BE2C (cell line): ENCODE results near the gene NUP93.

Source experiments
- DNase-seq: peaks from one replicate; pipeline ENCODE4 v3.0.0-alpha.2; 2020
- H3K27me3 ChIP-seq: fragments of 250-450 bp; sonication (Bioruptor Pico); 2 replicates; pipeline ENCODE4 v1.5.1; 2020; ENCODE audit warnings: mild to moderate bottlenecking
- H3K36me3 ChIP-seq: fragments of 250-450 bp; sonication (Bioruptor Pico); 2 replicates; pipeline ENCODE4 v1.5.1; 2020; ENCODE audit warnings: mild to moderate bottlenecking
- H3K4me1 ChIP-seq: fragments of 250-450 bp; sonication (Bioruptor Pico); 2 replicates; pipeline ENCODE4 v1.5.1; 2020
- H3K4me3 ChIP-seq: 2 replicates; pipeline ENCODE4 v1.5.1; 2011; ENCODE audit warnings: low read depth, low read length
- H3K9me3 ChIP-seq: fragments of 250-450 bp; sonication (Bioruptor Pico); 2 replicates; pipeline ENCODE4 v1.5.1; 2020
- TF ChIP-seq, protein P1 (sequence below): IDR thresholded peaks from 2 replicates; pipeline ENCODE4 v1.5.1; 2012; ENCODE audit warnings: mild to moderate bottlenecking, low read depth, low read length

NUP93 gene

DNA sequence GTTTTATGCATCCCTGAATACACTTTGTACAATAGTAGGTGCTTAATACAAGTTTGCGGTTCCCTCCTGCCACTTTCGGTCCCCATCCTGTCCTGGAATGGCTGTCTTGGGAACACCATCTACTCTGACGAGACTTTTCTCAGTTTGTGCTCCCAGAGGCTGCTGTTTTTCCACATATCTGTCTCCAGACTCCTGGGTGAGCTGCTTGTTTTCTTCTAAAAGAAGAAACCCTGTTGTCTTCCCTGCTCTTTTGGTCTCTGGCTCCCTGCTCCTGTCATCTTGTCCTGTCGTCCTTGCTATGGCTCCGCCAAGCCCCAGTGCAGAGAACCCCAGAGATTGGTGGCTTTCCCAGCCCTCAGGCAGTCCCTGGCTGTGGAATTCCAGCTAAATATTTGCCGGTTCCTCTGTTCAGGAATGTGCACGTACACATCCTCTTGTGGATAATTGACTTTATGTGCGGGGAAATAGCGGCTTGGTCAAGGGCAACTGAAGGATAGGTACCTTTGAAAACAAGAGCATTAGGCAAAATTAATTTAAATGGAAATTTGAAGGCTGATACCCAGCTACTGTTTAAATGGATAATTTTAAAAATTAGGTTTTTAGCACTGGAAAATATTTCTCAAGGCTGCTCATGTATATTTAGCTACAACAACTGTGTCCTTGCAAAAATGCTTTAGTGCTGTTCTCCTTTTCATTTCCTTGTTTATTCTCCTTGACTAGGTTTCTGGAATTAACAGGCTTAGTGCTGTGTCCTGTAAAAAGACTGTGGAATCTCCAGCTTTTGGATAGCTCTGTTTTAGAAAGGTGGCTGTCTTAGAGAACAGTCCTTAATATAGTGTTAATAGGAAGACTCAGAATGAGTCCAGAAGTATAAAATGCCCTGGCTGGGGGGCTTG is 84.9 kb downstream of the NUP93 start:
- Histone ChIP-seq H3K9me3 (no peaks in the 10 kb centered on the region), H3K4me3 (no peak overlapping the region), H3K4me1 (no peaks in the 10 kb centered on the region; the same call in 1 of the 2 replicates), H3K27me3 (no peaks in the 10 kb centered on the region), H3K36me3 (peaks cover 3% of the 10 kb centered on the region)
- no peak for DNase-seq
- TF ChIP-seq, protein P1, sequence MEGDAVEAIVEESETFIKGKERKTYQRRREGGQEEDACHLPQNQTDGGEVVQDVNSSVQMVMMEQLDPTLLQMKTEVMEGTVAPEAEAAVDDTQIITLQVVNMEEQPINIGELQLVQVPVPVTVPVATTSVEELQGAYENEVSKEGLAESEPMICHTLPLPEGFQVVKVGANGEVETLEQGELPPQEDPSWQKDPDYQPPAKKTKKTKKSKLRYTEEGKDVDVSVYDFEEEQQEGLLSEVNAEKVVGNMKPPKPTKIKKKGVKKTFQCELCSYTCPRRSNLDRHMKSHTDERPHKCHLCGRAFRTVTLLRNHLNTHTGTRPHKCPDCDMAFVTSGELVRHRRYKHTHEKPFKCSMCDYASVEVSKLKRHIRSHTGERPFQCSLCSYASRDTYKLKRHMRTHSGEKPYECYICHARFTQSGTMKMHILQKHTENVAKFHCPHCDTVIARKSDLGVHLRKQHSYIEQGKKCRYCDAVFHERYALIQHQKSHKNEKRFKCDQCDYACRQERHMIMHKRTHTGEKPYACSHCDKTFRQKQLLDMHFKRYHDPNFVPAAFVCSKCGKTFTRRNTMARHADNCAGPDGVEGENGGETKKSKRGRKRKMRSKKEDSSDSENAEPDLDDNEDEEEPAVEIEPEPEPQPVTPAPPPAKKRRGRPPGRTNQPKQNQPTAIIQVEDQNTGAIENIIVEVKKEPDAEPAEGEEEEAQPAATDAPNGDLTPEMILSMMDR = no peak

DNA sequence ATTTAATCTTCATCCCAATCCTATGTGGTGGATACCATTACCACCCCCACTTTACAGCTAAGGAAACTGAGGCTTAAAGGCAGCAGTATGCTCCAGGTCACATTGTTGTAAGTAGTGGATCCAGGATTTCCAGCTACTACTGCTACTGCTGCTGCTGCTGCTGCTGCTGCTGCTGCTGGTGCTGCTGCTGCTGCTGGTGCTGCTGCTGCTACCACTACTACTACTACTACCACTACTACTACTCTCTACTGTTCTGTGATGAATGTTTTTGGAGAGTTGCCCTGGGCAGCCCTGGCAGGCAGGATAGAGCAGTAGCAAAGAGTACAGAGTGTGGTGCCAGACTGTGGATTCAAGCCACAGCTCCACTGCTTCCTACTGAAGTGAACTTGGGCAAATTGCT is 85.8 kb downstream of the NUP93 start:
- no peaks in the 10 kb centered on the region for H3K27me3 ChIP-seq
- H3K4me1 ChIP-seq = no peaks in the 10 kb centered on the region; the same call in 1 of the 2 replicates
- H3K36me3 ChIP-seq = peaks cover 3% of the 10 kb centered on the region
- no peak for DNase-seq
- TF ChIP-seq, protein P1 = no peak
- H3K9me3 ChIP-seq = no peaks in the 10 kb centered on the region
- no peak overlapping the region for H3K4me3 ChIP-seq

DNA sequence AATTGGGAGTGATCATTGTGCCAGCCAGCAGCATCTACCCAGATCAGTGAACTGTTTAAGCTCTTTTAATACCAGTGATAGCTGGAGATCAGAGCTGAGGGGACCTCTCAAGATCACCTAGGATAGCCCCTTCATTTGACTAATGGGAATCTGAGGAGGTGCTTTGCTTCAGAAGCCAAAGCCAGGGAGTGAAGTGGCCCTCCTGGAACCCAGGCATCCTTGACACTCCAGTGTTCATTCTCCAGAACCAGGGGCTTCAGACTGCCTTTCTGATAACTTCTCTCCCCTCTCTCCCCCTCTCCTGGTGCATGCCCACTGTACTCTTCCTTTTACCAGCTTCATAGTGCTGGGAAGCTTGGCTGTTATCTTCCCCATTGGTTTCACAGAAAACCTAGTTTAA is 87.1 kb downstream of the NUP93 start:
- Histone ChIP-seq H3K27me3 (no peaks in the 10 kb centered on the region), H3K4me3 (no peak overlapping the region), H3K36me3 (peaks cover 6% of the 10 kb centered on the region), H3K4me1 (no peaks in the 10 kb centered on the region; the same call in 1 of the 2 replicates), H3K9me3 (no peaks in the 10 kb centered on the region)
- DNase-seq = no peak
- TF ChIP-seq, protein P1 = no peak

DNA sequence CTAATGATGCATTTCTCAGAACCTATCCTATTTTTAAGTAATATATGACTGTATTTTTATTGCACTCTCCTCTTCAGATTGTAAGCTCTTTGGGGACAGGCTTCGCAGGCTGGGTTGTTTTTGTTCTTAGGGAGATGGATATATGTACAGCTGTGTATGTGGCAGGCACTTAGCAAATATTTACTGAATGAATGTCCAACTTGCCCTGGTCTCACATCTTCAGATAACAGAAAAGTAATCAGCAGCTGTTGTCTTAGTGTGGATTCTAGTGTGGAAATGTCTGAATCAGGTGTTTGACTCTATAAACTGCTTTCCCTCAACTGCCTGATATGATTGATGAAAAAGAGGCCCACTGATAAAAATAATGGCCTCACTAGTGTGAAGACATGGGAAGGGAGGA is 88.0 kb downstream of the NUP93 start:
- DNase-seq = no peak
- Histone ChIP-seq H3K36me3 (peaks cover 6% of the 10 kb centered on the region), H3K4me1 (no peaks in the 10 kb centered on the region; the same call in 1 of the 2 replicates), H3K4me3 (no peak overlapping the region), H3K9me3 (no peaks in the 10 kb centered on the region), H3K27me3 (no peaks in the 10 kb centered on the region)
- TF ChIP-seq, protein P1 = no peak

DNA sequence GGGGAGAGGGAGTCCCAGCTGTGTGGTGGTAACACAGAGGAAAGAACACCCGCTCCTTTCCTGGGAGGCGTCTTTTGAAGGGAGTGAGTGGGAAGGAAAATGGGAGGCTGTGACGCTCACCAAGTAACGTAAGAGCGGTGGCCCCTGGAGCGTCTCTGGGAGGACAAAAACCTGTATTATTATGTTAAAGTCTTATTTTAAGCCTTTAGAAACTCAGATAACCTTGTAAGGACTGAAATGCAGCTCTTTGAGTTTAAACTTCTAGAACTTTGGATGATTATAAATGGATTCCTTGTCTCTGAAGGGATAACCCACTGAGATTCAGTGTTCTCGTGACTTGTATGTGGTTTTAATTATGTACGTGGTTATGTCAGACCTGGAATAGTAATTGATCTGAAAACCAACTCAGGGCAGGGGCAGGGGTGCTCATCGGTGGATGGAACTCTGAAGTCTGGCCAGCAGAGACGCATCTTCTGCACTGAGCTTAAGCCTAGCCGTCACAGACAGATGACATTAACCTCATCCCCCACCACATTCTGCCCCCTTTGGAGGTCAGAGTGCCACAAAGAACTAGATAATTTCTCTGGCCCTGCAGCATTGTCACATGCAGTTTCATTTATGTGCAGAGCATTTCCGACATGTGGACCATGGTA is 93.3 kb downstream of the NUP93 start:
- peaks cover 9% of the 10 kb centered on the region; the same call in 1 of the 2 replicates for H3K36me3 ChIP-seq
- H3K27me3 ChIP-seq = no peaks in the 10 kb centered on the region
- H3K4me3 ChIP-seq = no peak overlapping the region
- DNase-seq = no peak
- no peaks in the 10 kb centered on the region for H3K9me3 ChIP-seq
- TF ChIP-seq, protein P1 = no peak
- H3K4me1 ChIP-seq = no peaks in the 10 kb centered on the region

DNA sequence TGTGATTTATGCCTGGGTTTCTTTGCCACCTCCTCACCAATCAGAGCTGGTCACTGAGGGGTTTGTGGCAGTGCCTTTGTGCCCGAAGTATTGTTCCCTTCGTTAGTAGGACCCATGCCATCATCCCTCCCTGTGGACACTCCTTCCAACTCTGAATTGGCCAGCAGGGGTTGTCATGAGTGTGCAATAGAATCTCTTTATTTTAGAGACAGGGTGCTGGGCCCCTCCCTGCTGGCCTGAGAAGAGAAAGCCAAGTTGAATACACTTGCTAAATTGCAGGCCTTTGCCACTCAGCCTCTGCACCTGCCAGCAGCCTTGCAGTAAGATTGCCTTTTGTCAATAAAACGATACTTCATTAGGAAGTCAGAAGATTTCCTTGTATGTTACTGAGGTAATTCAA is 94.4 kb downstream of the NUP93 start:
- no peaks in the 10 kb centered on the region for H3K9me3 ChIP-seq
- H3K4me1 ChIP-seq = no peaks in the 10 kb centered on the region
- H3K27me3 ChIP-seq = no peaks in the 10 kb centered on the region
- TF ChIP-seq, protein P1 = peak; percentile 29; the same call in 1 of the 2 replicates
- peaks cover 11% of the 10 kb centered on the region; the same call in 1 of the 2 replicates for H3K36me3 ChIP-seq
- H3K4me3 ChIP-seq = no peak overlapping the region
- no peak for DNase-seq
